ENCODE measurements around the gene CEND1. TPM values are rescaled to one million over a fixed set of nuclear protein-coding genes. Genes with fewer than 3 reads are reported as not detected.
A peak's percentile ranks its signal among the peaks of the same experiment; 100 is the strongest.

Gene CEND1
- total RNA-seq, 2 experiments from 2014 or later = 1.2 to 1.6 TPM

- ChIA-PET CTCF (no interaction called here), POLR2A (interaction anchor here (0.6 kb wide), 1 partner anchor 19 kb away, joined by 3 read pairs; no protein-coding TSS in a partner anchor)
These were observed 26.5 kb upstream of the CEND1 start for GRCh38 chr11:816433-816779.

GRCh38 chr11:815675-816432, 26.0 kb upstream of the CEND1 start:
- ChIA-PET CTCF (no interaction called here), POLR2A (no interaction called here)
- DNase-seq = no peak
- Mint-ChIP-seq H3K9me3 (no peaks in the 10 kb centered on the region), H3K27ac (no peak overlapping the region), H3K4me1 (peaks cover 21% of the 10 kb centered on the region), H3K36me3 (ENCODE audit: low read depth) (peaks cover 23% of the 10 kb centered on the region), H3K27me3 (no peaks in the 10 kb centered on the region), H3K4me3 (no peak overlapping the region)

More at GRCh38 chr11:816433-816779, 26.5 kb upstream of the CEND1 start:
- no peaks in the 10 kb centered on the region for H3K27me3 Mint-ChIP-seq
- H3K36me3 Mint-ChIP-seq (ENCODE audit: low read depth) = peaks cover 17% of the 10 kb centered on the region
- H3K9me3 Mint-ChIP-seq = no peaks in the 10 kb centered on the region
- H3K4me1 Mint-ChIP-seq = peaks cover 21% of the 10 kb centered on the region
- H3K4me3 Mint-ChIP-seq = no peak overlapping the region
- H3K27ac Mint-ChIP-seq = no peak overlapping the region
- no peak for DNase-seq

GRCh38 chr11:813456-814096, 23.7 kb upstream of the CEND1 start:
- POLR2A ChIA-PET = interaction anchor here (1.3 kb wide), 1 partner anchor 13 kb away, joined by 4 read pairs; no protein-coding TSS in a partner anchor
- DNase-seq = no peak
- Mint-ChIP-seq H3K36me3 (ENCODE audit: low read depth) (peaks cover 30% of the 10 kb centered on the region), H3K27ac (no peak overlapping the region), H3K4me3 (no peak overlapping the region), H3K9me3 (no peaks in the 10 kb centered on the region), H3K27me3 (no peaks in the 10 kb centered on the region), H3K4me1 (peaks cover 28% of the 10 kb centered on the region)
- CTCF ChIA-PET = interaction anchor here (0.7 kb wide), 1 partner anchor 10 kb away, joined by 3 read pairs; no protein-coding TSS in a partner anchor

- no peak overlapping the region for H3K27ac Mint-ChIP-seq
- POLR2A ChIA-PET = interaction anchor here (1.3 kb wide), 1 partner anchor 13 kb away, joined by 4 read pairs; no protein-coding TSS in a partner anchor
- H3K36me3 Mint-ChIP-seq (ENCODE audit: low read depth) = peaks cover 30% of the 10 kb centered on the region
- DNase-seq = no peak
- H3K4me1 Mint-ChIP-seq = peaks cover 32% of the 10 kb centered on the region
- CTCF ChIA-PET = no interaction called here
- no peak overlapping the region for H3K4me3 Mint-ChIP-seq
- H3K27me3 Mint-ChIP-seq = no peaks in the 10 kb centered on the region
- no peaks in the 10 kb centered on the region for H3K9me3 Mint-ChIP-seq
These were observed 23.2 kb upstream of the CEND1 start for GRCh38 chr11:813072-813455.

GRCh38 chr11:812390-812789, 22.5 kb upstream of the CEND1 start:
- no peak for DNase-seq
- POLR2A ChIA-PET = interaction anchor here (0.8 to 1.3 kb wide), 3 partner anchors 8 to 15 kb away, joined by 4 to 5 read pairs (median 4); partner anchors contain the start of gene CRACR2B
- no peaks in the 10 kb centered on the region for H3K9me3 Mint-ChIP-seq
- no peak overlapping the region for H3K4me3 Mint-ChIP-seq
- peaks cover 30% of the 10 kb centered on the region for H3K36me3 Mint-ChIP-seq (ENCODE audit: low read depth)
- H3K27me3 Mint-ChIP-seq = no peaks in the 10 kb centered on the region
- H3K4me1 Mint-ChIP-seq = peaks cover 37% of the 10 kb centered on the region
- peak overlapping the region; percentile 7 for H3K27ac Mint-ChIP-seq
- CTCF ChIA-PET = interaction anchor here (0.8 kb wide), 1 partner anchor 10 kb away, joined by 3 read pairs; no protein-coding TSS in a partner anchor

- Mint-ChIP-seq H3K9me3 (no peaks in the 10 kb centered on the region), H3K27ac (peak overlapping the region; percentile 79), H3K4me3 (peak overlapping the region; percentile 92), H3K36me3 (ENCODE audit: low read depth) (peaks cover 30% of the 10 kb centered on the region), H3K27me3 (no peaks in the 10 kb centered on the region), H3K4me1 (peaks cover 38% of the 10 kb centered on the region)
- CTCF ChIA-PET = interaction anchor here (0.8 to 1.5 kb wide), 2 partner anchors 8 to 11 kb away, joined by 3 to 4 read pairs; partner anchors contain the start of gene PNPLA2
- POLR2A ChIA-PET = interaction anchor here (0.7 to 1.5 kb wide), 9 partner anchors 9 to 31 kb away, joined by 3 to 6 read pairs (median 4); partner anchors contain the start of genes CRACR2B, POLR2L and TSPAN4
- DNase-seq = no peak
These were observed 21.8 kb upstream of the CEND1 start for GRCh38 chr11:811446-812245.

GRCh38 chr11:810040-810567, 20.2 kb upstream of the CEND1 start:
- DNase-seq = no peak
- POLR2A ChIA-PET = interaction anchor here (0.6 to 2.3 kb wide), 19 partner anchors 9 to 573 kb away, joined by 3 to 62 read pairs (median 4); partner anchors contain the start of genes CD151, CEND1, CRACR2B and DEAF1
- H3K27ac Mint-ChIP-seq = peak overlapping the region; percentile 98
- no peaks in the 10 kb centered on the region for H3K9me3 Mint-ChIP-seq
- H3K36me3 Mint-ChIP-seq (ENCODE audit: low read depth) = peaks cover 30% of the 10 kb centered on the region
- peaks cover 45% of the 10 kb centered on the region for H3K4me1 Mint-ChIP-seq
- H3K27me3 Mint-ChIP-seq = no peaks in the 10 kb centered on the region
- peak overlapping the region; percentile 92 for H3K4me3 Mint-ChIP-seq
- CTCF ChIA-PET = interaction anchor here (1.2 to 2.1 kb wide), 2 partner anchors 10 to 32 kb away, joined by 3 to 8 read pairs; partner anchors contain the start of gene PNPLA2

GRCh38 chr11:809287-810039, 19.6 kb upstream of the CEND1 start, which contains the start of gene RPLP2:
Gene RPLP2 (plus strand): TSS chr11:809967. CDS start chr11:810235, 268 bp downstream.
- POLR2A ChIA-PET = interaction anchor here (0.6 to 2.3 kb wide), 21 partner anchors 10 to 572 kb away, joined by 3 to 62 read pairs (median 4); partner anchors contain the start of genes CD151, CEND1, CRACR2B and DEAF1
- H3K27me3 Mint-ChIP-seq = no peaks in the 10 kb centered on the region
- CTCF ChIA-PET = interaction anchor here (0.9 to 2.1 kb wide), 5 partner anchors 10 to 83 kb away, joined by 3 to 8 read pairs (median 3); partner anchors contain the start of gene PNPLA2

GRCh38 chr11:808427-809286, 18.8 kb upstream of the CEND1 start:
- peak; percentile 75 for DNase-seq
- ChIA-PET CTCF (interaction anchor here (0.7 to 2.1 kb wide), 6 partner anchors 10 to 83 kb away, joined by 3 to 8 read pairs (median 3); partner anchors contain the start of genes CEND1 and PNPLA2), POLR2A (interaction anchor here (0.8 to 2.3 kb wide), 20 partner anchors 10 to 302 kb away, joined by 3 to 62 read pairs (median 4); partner anchors contain the start of genes CD151, CEND1, CRACR2B and GATD1)
- H3K4me3 Mint-ChIP-seq = peak overlapping the region; percentile 92
- H3K27ac Mint-ChIP-seq = peak overlapping the region; percentile 98
- H3K27me3 Mint-ChIP-seq = no peaks in the 10 kb centered on the region
- peaks cover 54% of the 10 kb centered on the region for H3K4me1 Mint-ChIP-seq
- H3K36me3 Mint-ChIP-seq (ENCODE audit: low read depth) = peaks cover 30% of the 10 kb centered on the region
- H3K9me3 Mint-ChIP-seq = no peaks in the 10 kb centered on the region

More at GRCh38 chr11:809287-810039, 19.6 kb upstream of the CEND1 start, which contains the start of gene RPLP2:
- peak; percentile 98 for DNase-seq
- Mint-ChIP-seq H3K4me3 (peak within 1 kb of the TSS; percentile 92), H3K4me1 (peaks cover 46% of the 10 kb centered on the region), H3K27ac (peak within 1 kb of the TSS; percentile 98), H3K9me3 (no peaks in the 10 kb centered on the region), H3K36me3 (ENCODE audit: low read depth) (peaks cover 30% of the 10 kb centered on the region)

GRCh38 chr11:804599-804964, 14.7 kb upstream of the CEND1 start:
- DNase-seq = no peak
- Mint-ChIP-seq H3K4me1 (peaks cover 41% of the 10 kb centered on the region), H3K27ac (peak overlapping the region; percentile 78), H3K4me3 (peak overlapping the region; percentile 82), H3K36me3 (ENCODE audit: low read depth) (peaks cover 18% of the 10 kb centered on the region), H3K9me3 (no peaks in the 10 kb centered on the region), H3K27me3 (no peaks in the 10 kb centered on the region)
- ChIA-PET CTCF (no interaction called here), POLR2A (interaction anchor here (1.1 to 4.1 kb wide), 5 partner anchors 8 to 38 kb away, joined by 3 to 21 read pairs (median 12); partner anchors contain the start of genes GATD1, PNPLA2 and TSPAN4)

Measured in activated CD4-positive, alpha-beta memory T cell treated with anti-CD3 and anti-CD28 coated beads, Interleukin-2, amount 10 ng/mL, durations not matched to agents 7 days and 5 days (primary cell).